HepG2 (cell line): Measurements from ENCODE around the gene TMBIM1. TPM values are rescaled to one million over a fixed set of nuclear protein-coding genes. Genes with fewer than 3 reads are reported as not detected.

Experiments used
- ATF7-NPFF ChIP-seq: sonication (generic); formaldehyde crosslinking; IDR thresholded peaks from 2 replicates; pipeline ENCODE4 v1.8.1; 2023; ENCODE audit warnings: mild to moderate bottlenecking, low read depth, missing genetic modification reagents, moderate library complexity
- CAMTA2 ChIP-seq: sonication (generic); formaldehyde crosslinking; IDR thresholded peaks from 2 replicates; pipeline ENCODE4 v1.4.0; 2020; ENCODE audit warnings: mild to moderate bottlenecking, missing genetic modification reagents, borderline replicate concordance
- KLF15 ChIP-seq: sonication (generic); formaldehyde crosslinking; IDR thresholded peaks from 2 replicates; pipeline ENCODE4 v1.8.1; 2023; ENCODE audit warnings: borderline replicate concordance, mild to moderate bottlenecking, inconsistent platforms, missing genetic modification reagents, mixed read lengths
- MTA1 ChIP-seq: sonication (generic); formaldehyde crosslinking; IDR thresholded peaks from 2 replicates; pipeline ENCODE4 v1.4.0; 2020; ENCODE audit warnings: missing genetic modification reagents, mild to moderate bottlenecking, borderline replicate concordance
- PAWR ChIP-seq: sonication (generic); formaldehyde crosslinking; IDR thresholded peaks from 2 replicates; pipeline ENCODE4 v1.4.0; 2020; ENCODE audit warnings: missing genetic modification reagents, mild to moderate bottlenecking, borderline replicate concordance
- SNAPC5 ChIP-seq: sonication (generic); formaldehyde crosslinking; IDR thresholded peaks from 2 replicates; pipeline ENCODE4 v1.8.1; 2023; ENCODE audit warnings: mild to moderate bottlenecking, missing genetic modification reagents, borderline replicate concordance
- TSC22D2 ChIP-seq: sonication (generic); formaldehyde crosslinking; IDR thresholded peaks from 2 replicates; pipeline ENCODE4 v1.5.1; 2020; ENCODE audit warnings: missing genetic modification reagents, mild to moderate bottlenecking, borderline replicate concordance
- ZBTB33 ChIP-seq: sonication (generic); formaldehyde crosslinking; IDR thresholded peaks from 2 replicates; pipeline ENCODE4 v1.4.0; 2020; ENCODE audit warnings: missing genetic modification reagents
- ZNF362 ChIP-seq: sonication (generic); formaldehyde crosslinking; IDR thresholded peaks from 2 replicates; pipeline ENCODE4 v1.4.0; 2020; ENCODE audit warnings: missing genetic modification reagents, mild to moderate bottlenecking, borderline replicate concordance
- ZNF552 ChIP-seq: sonication (generic); formaldehyde crosslinking; IDR thresholded peaks from 2 replicates; pipeline ENCODE4 v1.9.0; 2022; ENCODE audit warnings: missing genetic modification reagents, mild to moderate bottlenecking, borderline replicate concordance
- ZNF607 ChIP-seq: sonication (generic); formaldehyde crosslinking; IDR thresholded peaks from 2 replicates; pipeline ENCODE4 v1.5.1; 2020; ENCODE audit warnings: missing genetic modification reagents, mild to moderate bottlenecking, borderline replicate concordance
- ZNF614 ChIP-seq: IDR thresholded peaks from 2 replicates; pipeline ENCODE4 v1.6.1; 2018; ENCODE audit warnings: missing biosample characterization, missing genetic modification reagents, inconsistent platforms, borderline replicate concordance
- ZNF704 ChIP-seq: sonication (generic); formaldehyde crosslinking; IDR thresholded peaks from 2 replicates; pipeline ENCODE4 v1.8.1; 2023; ENCODE audit warnings: mild to moderate bottlenecking, inconsistent platforms, moderate library complexity, missing genetic modification reagents, borderline replicate concordance
- polyA plus RNA-seq, 8 experiments: library from polyadenylated mRNA; depleted of rRNA in 3 of 8; stranded (reverse) in 7 of 8; unstranded in 1 of 8; fragments of >200 nt; fragmentation: Illumina TruSeq in 4 of 8; extraction: Trizol in 4 of 8; gene quantifications; 2 replicates each; pipeline versions ENCODE4 v1.2.1 to v1.2.3, GENCODE V29; 2011 to 2016; ENCODE audit warnings: low read depth in 4 of 8, missing spikeins in 1 of 8, mixed read lengths in 1 of 8; ENCODE audit not compliant: insufficient read depth in 1 of 8
- total RNA-seq, 5 experiments: library from RNA; depleted of rRNA; stranded (reverse); fragments of >200 nt; fragmentation: Illumina TruSeq; extraction: Trizol; gene quantifications; 2 replicates each; pipeline ENCODE4 v1.2.3, GENCODE V29; 2016; ENCODE audit warnings: low read depth in 1 of 5

Gene TMBIM1
- total and polyA plus RNA-seq, 2 of the 13 experiments (the other 11 are each of a cell fraction or from before 2014, with no cell fraction given), result 127 to 139 TPM

- TF ChIP-seq ZBTB33 (0 out of 2 replicates have a peak, but pooled peaks have one; percentile 12), KLF15 (CRISPR knock-in tag) (no peak), SNAPC5 (CRISPR knock-in tag) (no peak; the same call in 1 of the 2 replicates), CAMTA2 (0 out of 2 replicates have a peak, but pooled peaks have one; percentile 37), ZNF552 (CRISPR knock-in tag) (0 out of 2 replicates have a peak, but pooled peaks have one; percentile 23), ZNF607 (peak; percentile 93), MTA1 (CRISPR knock-in tag) (peak; percentile 77; the same call in 1 of the 2 replicates), ZNF362 (CRISPR knock-in tag) (peak; percentile 59; the same call in 1 of the 2 replicates), ATF7-NPFF (CRISPR knock-in tag) (no peak), ZNF614 (CRISPR knock-in tag) (no peak; the same call in 1 of the 2 replicates), ZNF704 (CRISPR knock-in tag) (0 out of 2 replicates have a peak, but pooled peaks have one; percentile 28), TSC22D2 (CRISPR knock-in tag) (0 out of 2 replicates have a peak, but pooled peaks have one; percentile 67), PAWR (CRISPR knock-in tag) (no peak)
These were observed at the start of gene TMBIM1 (continued) for GRCh38 chr2:218292048-218293014.
